Activated T-helper 2 cell treated with anti-CD3 and anti-CD28 coated beads, Interferon-gamma antibody, Interleukin-2, Interleukin-4, amounts not matched to agents 10 μg/mL and 5 μg/mL and 100 μg/mL, durations not matched to agents 14 hours and 24 hours and 36 hours (primary cell): ENCODE data around the gene CLDN2. TPM values are rescaled to one million over a fixed set of nuclear protein-coding genes. Genes with fewer than 3 reads are reported as not detected.

Experiments used
- total RNA-seq: library from RNA; stranded (reverse); gene quantifications from 2 replicates; pipeline ENCODE4 v1.2.3, GENCODE V29; 2022

CLDN2 gene
- total RNA-seq, 1 donor from 2014 or later = not detected

Other genes with a start within 250 kb of the CLDN2 start
- not detected in 2 replicates for gene RNF128, start 193.7 kb upstream of the CLDN2 start, total RNA-seq
- 0.43 and 0.46 TPM in 2 replicates for gene TBC1D8B, start 117.7 kb upstream of the CLDN2 start, total RNA-seq
- not detected in 2 replicates for gene RIPPLY1, start 17.1 kb upstream of the CLDN2 start, total RNA-seq
- gene MORC4, start 79.8 kb downstream of the CLDN2 start, total RNA-seq = 5.6 and 5.7 TPM in 2 replicates
- 15.4 and 16.2 TPM in 2 replicates for gene RBM41, start 198.4 kb downstream of the CLDN2 start, total RNA-seq